ENCODE data around the gene CFAP100. TPM values are rescaled to one million over a fixed set of nuclear protein-coding genes. Genes with fewer than 3 reads are reported as not detected.

The CFAP100 gene
- total and polyA plus RNA-seq, 10 of the 15 experiments (the other 5 are each of a cell fraction or from before 2014, with no cell fraction given) = 0.04 to 0.27 TPM; not detected in 8

DNA sequence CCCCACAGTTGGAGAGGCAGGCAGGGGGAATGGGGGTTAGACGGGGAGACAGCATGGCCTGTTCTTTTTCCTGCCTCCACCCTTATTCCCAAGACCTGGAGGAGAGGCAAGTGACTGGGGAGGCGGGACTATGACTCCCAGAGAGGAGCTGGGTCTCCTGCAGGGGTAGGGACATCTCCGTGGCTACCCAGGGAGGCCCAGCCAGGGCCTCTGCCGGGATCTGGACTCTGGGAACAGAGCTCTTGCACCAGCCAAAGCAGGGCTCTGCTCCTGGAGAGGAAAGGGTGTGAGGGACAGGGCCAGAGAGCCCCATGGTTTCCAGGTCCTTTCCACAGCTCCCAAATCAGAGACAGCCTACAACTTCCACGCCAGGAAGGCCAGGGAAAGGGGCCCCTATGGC is 22.8 kb downstream of the CFAP100 start (continued):
- TF ChIP-seq, protein P1, sequence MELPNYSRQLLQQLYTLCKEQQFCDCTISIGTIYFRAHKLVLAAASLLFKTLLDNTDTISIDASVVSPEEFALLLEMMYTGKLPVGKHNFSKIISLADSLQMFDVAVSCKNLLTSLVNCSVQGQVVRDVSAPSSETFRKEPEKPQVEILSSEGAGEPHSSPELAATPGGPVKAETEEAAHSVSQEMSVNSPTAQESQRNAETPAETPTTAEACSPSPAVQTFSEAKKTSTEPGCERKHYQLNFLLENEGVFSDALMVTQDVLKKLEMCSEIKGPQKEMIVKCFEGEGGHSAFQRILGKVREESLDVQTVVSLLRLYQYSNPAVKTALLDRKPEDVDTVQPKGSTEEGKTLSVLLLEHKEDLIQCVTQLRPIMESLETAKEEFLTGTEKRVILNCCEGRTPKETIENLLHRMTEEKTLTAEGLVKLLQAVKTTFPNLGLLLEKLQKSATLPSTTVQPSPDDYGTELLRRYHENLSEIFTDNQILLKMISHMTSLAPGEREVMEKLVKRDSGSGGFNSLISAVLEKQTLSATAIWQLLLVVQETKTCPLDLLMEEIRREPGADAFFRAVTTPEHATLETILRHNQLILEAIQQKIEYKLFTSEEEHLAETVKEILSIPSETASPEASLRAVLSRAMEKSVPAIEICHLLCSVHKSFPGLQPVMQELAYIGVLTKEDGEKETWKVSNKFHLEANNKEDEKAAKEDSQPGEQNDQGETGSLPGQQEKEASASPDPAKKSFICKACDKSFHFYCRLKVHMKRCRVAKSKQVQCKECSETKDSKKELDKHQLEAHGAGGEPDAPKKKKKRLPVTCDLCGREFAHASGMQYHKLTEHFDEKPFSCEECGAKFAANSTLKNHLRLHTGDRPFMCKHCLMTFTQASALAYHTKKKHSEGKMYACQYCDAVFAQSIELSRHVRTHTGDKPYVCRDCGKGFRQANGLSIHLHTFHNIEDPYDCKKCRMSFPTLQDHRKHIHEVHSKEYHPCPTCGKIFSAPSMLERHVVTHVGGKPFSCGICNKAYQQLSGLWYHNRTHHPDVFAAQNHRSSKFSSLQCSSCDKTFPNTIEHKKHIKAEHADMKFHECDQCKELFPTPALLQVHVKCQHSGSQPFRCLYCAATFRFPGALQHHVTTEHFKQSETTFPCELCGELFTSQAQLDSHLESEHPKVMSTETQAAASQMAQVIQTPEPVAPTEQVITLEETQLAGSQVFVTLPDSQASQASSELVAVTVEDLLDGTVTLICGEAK (IDR thresholded peaks at IDR 0.05; ENCODE audit: borderline replicate concordance) = no peak
- no peak for TF ChIP-seq GABPA (IDR thresholded peaks at IDR 0.05; ENCODE audit: low read depth)
- TF ChIP-seq EGR1 (IDR thresholded peaks at IDR 0.05; ENCODE audit: borderline replicate concordance in 1 of 2, low read depth in 2 of 2, low read length in 2 of 2) = no peak

DNA sequence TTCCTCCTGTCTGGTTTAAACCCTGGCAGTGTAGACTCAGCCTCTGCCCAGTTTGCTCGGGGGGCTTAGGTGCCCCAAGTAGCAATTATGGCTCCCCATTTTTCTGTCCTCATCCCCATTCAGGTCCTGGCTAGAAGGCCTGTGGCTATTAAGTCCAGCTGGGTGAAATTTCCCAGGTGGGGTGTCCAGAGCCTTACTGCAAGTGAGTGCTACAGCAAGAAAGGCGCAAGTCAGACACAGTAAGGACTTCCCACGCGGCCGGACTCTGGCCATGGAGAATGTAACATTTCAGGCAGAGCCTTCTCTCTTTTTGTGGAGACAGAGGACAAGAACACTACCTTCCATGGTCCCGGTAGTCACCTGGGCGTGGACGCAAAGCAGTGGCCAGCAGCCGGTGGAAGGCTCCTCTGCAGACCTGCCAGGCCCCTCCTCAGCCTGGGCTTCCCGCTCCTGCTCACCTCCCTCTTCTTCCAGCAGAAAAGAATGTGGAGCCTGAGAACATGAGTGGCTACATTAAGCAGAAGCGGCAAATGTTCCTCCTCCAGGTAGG is 23.3 kb downstream of the CFAP100 start:
- no TSS peak for BruUV-seq (replicated peaks)
- Histone ChIP-seq H3K9me3 (replicated peaks; ENCODE audit: control insufficient read depth, insufficient read depth, low read length) (no peaks in the 10 kb centered on the region), H3K4me2 (ENCODE audit: control insufficient read depth, insufficient read depth) (no peak overlapping the region), H3K4me3 (no peak overlapping the region), H3K27ac (ENCODE audit: control insufficient read depth, insufficient read depth) (no peak overlapping the region), H2AFZ (ENCODE audit: control insufficient read depth, low read depth, low read length) (no peak overlapping the region), H3K36me3 (ENCODE audit: control insufficient read depth in 2 of 2, insufficient read depth in 2 of 2, low read length in 1 of 2) (no peaks in the 10 kb centered on the region), H3K4me1 (ENCODE audit: control insufficient read depth, insufficient read depth, low read length) (no peaks in the 10 kb centered on the region), H3K79me2 (ENCODE audit: control insufficient read depth, insufficient read depth, low read length) (no peaks in the 10 kb centered on the region), H3K27me3 (replicated peaks in 1 of 2; ENCODE audit: control insufficient read depth in 2 of 2, insufficient read depth in 2 of 2, low read length in 1 of 2) (no peaks in the 10 kb centered on the region; a peak in 1 of 4 replicates), H4K20me1 (ENCODE audit: control insufficient read depth, insufficient read depth) (no peaks in the 10 kb centered on the region), H3K9ac (ENCODE audit: control insufficient read depth, insufficient read depth, low read length) (no peak overlapping the region)
- WGBS (ENCODE audit: insufficient coverage, insufficient replicate concordance, low lambda C conversion rate, missing lambda C conversion rate) = 56% methylated on average over 11 of the region's 11 CpGs
- DNase-seq (ENCODE audit: low read depth, low spot score) = no peak
- ATAC-seq = no peak
- SMC1A ChIA-PET (ENCODE audit: uncharacterized antibody, unreplicated experiment) = no interaction called here
- RAD21 ChIA-PET (ENCODE audit: unreplicated experiment) = no interaction called here
- no peak for FAIRE-seq
- in situ Hi-C loops (cut with MboI) (no loop called here), intact Hi-C loops (cut with micrococcal nuclease; ENCODE audit: unreplicated experiment) (no loop called here)
- POLR2A ChIA-PET = no interaction called here
- no peak for TF ChIP-seq KAT2A (conservative IDR thresholded peaks at IDR 0.05; ENCODE audit: control insufficient read depth, low read depth, low read length)
- CTCF ChIA-PET = no interaction called here

Measured in GM12878 (cell line).